K562 (cell line): ENCODE measurements around the gene RBM25. TPM values are rescaled to one million over a fixed set of nuclear protein-coding genes. Genes with fewer than 3 reads are reported as not detected.

Source experiments
- GABPA ChIP-seq: fragments of 200-800 bp; sonication (Bioruptor generic); conservative IDR thresholded peaks from 2 replicates; pipeline ENCODE4 v1.6.1; 2016; ENCODE audit warnings: low read depth, missing genetic modification characterization, missing compliant biosample characterization
- PML ChIP-seq: IDR thresholded peaks from 2 replicates; pipeline ENCODE4 v1.6.1; 2012; ENCODE audit warnings: low read length, inconsistent platforms
- SIN3B ChIP-seq: fragments of 450-650 bp; IDR thresholded peaks from 2 replicates; pipeline ENCODE4 v1.6.1; 2017; ENCODE audit warnings: low read depth, mild to moderate bottlenecking, moderate library complexity
- TBL1XR1 ChIP-seq, 2 experiments: IDR thresholded peaks; 2 replicates each; pipeline ENCODE4 v1.6.1; 2012; ENCODE audit warnings: improper control_type of control experiment in 2 of 2, low read length in 2 of 2, mild to moderate bottlenecking in 1 of 2
- ZBTB17 ChIP-seq: fragments of 450-650 bp; formaldehyde crosslinking; IDR thresholded peaks from 2 replicates; pipeline ENCODE4 v1.4.0; 2020; ENCODE audit warnings: mild to moderate bottlenecking
- ZKSCAN1 ChIP-seq: fragments of 150-350 bp; IDR thresholded peaks from 2 replicates; pipeline ENCODE4 v1.6.1; 2016; ENCODE audit warnings: low read depth, low read length
- ZNF274 ChIP-seq: IDR thresholded peaks from 2 replicates; pipeline ENCODE4 v1.6.1; 2011; ENCODE audit warnings: low read depth, mild to moderate bottlenecking, low read length, moderate library complexity, borderline replicate concordance
- polyA plus RNA-seq, 8 experiments: library from polyadenylated mRNA; depleted of rRNA in 4 of 8; stranded (reverse) in 5 of 8; unstranded in 3 of 8; fragments of >200 nt; fragmentation: Nextera tagmentation in 2 of 8; fragmentation: Illumina TruSeq in 1 of 8; extraction: Ambion mirVana in 2 of 8; extraction: Trizol in 1 of 8; gene quantifications; 2 replicates each; pipeline versions ENCODE4 v1.2.1 to v1.2.3, GENCODE V29; 2011 to 2014; ENCODE audit warnings: inconsistent platforms in 1 of 8, missing spikeins in 1 of 8
- total RNA-seq, 7 experiments: library from RNA; depleted of rRNA in 6 of 7; stranded (reverse); fragments of >200 nt in 6 of 7; fragmentation: Illumina TruSeq in 2 of 7; extraction: Trizol in 2 of 7; gene quantifications; 2 replicates each; pipeline versions ENCODE4 v1.2.1 to v1.2.3, GENCODE V29; 2011 to 2021; ENCODE audit warnings: low replicate concordance in 1 of 7
- TF ChIP-seq, protein P1 (sequence below), 2 experiments: fragments of 450-650 bp; IDR thresholded peaks; 2 replicates each; pipeline ENCODE4 v1.6.1; 2016; ENCODE audit warnings: mild to moderate bottlenecking in 2 of 2, borderline replicate concordance in 1 of 2, low read depth in 1 of 2, moderate library complexity in 1 of 2
- TF ChIP-seq, protein P2 (sequence below): fragments of 450-650 bp; formaldehyde crosslinking; IDR thresholded peaks from 2 replicates; pipeline ENCODE4 v1.4.0; 2022; ENCODE audit warnings: missing genetic modification characterization
- TF ChIP-seq, protein P3 (sequence below): fragments of 250-450 bp; sonication (Bioruptor Pico); IDR thresholded peaks from 2 replicates; pipeline ENCODE4 v1.8.0; 2022; ENCODE audit warnings: inconsistent platforms, mild to moderate bottlenecking, moderate library complexity, borderline replicate concordance
- TF ChIP-seq, protein P4 (sequence below), 2 experiments: fragments of 450-650 bp; IDR thresholded peaks; 2 replicates each; pipeline ENCODE4 v1.6.1; 2018; ENCODE audit warnings: mild to moderate bottlenecking in 2 of 2, low read depth in 1 of 2; ENCODE audit not compliant: partially characterized antibody in 2 of 2

RBM25 gene
- total and polyA plus RNA-seq, 9 of the 15 experiments (the other 6 are each of a cell fraction or from before 2014, with no cell fraction given), result 28.6 to 80.1 (median 48.1) TPM

DNA sequence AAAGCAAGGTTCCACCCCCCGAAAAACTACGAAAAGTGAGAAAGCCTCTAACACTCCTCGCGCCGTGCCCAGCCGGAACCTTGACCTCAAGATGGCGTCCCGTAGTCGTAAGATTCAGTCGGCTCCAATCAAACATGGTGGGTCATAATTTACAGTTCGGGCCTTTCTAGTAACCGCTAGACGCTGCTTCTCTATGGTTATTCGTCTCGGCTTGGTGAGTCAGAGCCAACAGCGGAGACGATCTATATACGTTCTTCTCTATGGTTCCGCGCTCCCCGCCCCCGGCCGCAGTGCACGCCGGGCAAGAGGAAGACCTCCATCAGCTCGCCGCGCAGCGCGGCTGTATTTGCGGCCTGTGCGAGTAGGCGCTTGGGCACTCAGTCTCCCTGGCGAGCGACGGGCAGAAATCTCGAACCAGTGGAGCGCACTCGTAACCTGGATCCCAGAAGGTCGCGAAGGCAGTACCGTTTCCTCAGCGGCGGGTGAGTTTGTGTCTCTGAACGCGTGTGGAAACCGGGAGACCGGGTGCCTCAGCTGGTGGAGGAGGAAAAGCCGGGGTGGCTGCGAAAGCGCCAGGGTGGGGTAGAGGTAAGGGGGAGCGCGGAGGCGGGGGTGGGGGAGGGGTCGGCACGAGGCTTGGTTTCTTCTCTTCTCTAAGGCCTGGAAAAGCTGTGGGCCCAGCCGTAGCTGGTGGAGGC lies at the start of gene RBM25 (continued):
- TF ChIP-seq, protein P1, sequence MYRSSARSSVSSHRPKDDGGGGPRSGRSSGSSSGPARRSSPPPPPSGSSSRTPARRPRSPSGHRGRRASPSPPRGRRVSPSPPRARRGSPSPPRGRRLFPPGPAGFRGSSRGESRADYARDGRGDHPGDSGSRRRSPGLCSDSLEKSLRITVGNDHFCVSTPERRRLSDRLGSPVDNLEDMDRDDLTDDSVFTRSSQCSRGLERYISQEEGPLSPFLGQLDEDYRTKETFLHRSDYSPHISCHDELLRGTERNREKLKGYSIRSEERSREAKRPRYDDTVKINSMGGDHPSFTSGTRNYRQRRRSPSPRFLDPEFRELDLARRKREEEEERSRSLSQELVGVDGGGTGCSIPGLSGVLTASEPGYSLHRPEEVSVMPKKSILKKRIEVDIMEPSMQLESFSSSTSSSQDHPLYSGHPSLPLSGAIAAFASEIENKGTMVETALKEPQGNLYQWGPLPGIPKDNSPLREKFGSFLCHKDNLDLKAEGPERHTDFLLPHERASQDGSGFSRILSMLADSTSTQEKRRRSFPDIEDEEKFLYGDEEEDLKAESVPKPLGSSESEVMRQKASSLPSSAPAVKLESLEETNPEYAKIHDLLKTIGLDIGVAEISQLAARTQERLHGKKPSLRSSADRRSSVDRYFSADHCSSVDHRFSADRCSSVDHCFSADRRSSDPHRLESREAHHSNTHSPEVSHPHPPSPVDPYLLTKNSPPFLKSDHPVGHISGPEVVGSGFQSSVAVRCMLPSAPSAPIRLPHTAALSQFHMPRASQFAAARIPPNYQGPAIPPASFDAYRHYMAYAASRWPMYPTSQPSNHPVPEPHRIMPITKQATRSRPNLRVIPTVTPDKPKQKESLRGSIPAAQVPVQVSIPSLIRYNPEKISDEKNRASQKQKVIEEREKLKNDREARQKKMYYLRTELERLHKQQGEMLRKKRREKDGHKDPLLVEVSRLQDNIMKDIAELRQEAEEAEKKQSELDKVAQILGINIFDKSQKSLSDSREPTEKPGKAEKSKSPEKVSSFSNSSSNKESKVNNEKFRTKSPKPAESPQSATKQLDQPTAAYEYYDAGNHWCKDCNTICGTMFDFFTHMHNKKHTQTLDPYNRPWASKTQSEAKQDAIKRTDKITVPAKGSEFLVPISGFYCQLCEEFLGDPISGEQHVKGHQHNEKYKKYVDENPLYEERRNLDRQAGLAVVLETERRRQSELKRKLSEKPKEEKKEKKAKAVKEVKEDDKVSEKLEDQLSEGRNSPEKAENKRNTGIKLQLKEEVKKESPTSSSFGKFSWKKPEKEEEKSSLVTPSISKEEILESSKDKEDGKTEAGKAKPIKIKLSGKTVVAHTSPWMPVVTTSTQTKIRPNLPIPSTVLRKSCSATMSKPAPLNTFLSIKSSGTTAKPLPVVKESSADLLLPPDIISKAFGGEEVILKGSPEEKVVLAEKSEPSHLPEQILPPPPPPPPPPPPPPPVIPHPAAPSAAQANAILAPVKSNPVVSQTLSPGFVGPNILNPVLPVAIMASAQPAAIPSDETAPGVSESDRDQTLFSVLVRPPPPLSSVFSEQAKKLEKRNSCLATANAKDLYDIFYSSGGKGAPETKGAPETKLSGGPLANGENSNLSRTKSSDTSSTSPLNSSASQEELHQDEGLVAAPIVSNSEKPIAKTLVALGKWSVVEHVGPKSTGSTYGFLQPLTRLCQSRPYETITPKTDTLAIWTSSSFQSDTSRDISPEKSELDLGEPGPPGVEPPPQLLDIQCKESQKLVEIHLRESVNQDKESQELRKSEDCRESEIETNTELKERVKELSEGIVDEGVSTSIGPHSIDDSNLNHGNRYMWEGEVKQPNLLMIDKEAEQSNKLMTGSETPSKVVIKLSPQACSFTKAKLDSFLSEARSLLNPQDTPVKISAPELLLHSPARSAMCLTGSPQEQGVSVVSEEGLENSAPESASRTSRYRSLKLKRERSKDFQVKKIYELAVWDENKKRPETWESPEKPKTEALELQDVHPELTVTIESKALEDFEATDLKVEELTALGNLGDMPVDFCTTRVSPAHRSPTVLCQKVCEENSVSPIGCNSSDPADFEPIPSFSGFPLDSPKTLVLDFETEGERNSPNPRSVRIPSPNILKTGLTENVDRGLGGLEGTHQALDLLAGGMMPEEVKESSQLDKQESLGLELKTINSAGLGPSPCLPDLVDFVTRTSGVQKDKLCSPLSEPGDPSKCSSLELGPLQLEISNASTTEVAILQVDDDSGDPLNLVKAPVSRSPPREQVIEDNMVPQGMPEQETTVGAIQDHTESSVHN (IDR thresholded peaks at IDR 0.05; ENCODE audit: borderline replicate concordance in 1 of 2, low read depth in 1 of 2), result no peak
- TF ChIP-seq GABPA (tag) (peak; percentile 64), ZBTB17 (no peak), PML (peak; percentile 85), ZNF274 (no peak), TBL1XR1 (IDR thresholded peaks at IDR 0.05; ENCODE audit: low read length in 2 of 2) (0 out of 4 replicates have a peak, but pooled peaks of 1 of the 2 experiments have one; percentile 33), SIN3B (peak; percentile 42; the same call in 1 of the 2 replicates), ZKSCAN1 (no peak)
- TF ChIP-seq, protein P2, sequence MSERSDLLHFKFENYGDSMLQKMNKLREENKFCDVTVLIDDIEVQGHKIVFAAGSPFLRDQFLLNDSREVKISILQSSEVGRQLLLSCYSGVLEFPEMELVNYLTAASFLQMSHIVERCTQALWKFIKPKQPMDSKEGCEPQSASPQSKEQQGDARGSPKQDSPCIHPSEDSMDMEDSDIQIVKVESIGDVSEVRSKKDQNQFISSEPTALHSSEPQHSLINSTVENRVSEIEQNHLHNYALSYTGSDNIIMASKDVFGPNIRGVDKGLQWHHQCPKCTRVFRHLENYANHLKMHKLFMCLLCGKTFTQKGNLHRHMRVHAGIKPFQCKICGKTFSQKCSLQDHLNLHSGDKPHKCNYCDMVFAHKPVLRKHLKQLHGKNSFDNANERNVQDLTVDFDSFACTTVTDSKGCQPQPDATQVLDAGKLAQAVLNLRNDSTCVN, result no peak
- TF ChIP-seq, protein P3, sequence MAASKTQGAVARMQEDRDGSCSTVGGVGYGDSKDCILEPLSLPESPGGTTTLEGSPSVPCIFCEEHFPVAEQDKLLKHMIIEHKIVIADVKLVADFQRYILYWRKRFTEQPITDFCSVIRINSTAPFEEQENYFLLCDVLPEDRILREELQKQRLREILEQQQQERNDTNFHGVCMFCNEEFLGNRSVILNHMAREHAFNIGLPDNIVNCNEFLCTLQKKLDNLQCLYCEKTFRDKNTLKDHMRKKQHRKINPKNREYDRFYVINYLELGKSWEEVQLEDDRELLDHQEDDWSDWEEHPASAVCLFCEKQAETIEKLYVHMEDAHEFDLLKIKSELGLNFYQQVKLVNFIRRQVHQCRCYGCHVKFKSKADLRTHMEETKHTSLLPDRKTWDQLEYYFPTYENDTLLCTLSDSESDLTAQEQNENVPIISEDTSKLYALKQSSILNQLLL (CRISPR knock-in tag), result no peak
- TF ChIP-seq, protein P4, sequence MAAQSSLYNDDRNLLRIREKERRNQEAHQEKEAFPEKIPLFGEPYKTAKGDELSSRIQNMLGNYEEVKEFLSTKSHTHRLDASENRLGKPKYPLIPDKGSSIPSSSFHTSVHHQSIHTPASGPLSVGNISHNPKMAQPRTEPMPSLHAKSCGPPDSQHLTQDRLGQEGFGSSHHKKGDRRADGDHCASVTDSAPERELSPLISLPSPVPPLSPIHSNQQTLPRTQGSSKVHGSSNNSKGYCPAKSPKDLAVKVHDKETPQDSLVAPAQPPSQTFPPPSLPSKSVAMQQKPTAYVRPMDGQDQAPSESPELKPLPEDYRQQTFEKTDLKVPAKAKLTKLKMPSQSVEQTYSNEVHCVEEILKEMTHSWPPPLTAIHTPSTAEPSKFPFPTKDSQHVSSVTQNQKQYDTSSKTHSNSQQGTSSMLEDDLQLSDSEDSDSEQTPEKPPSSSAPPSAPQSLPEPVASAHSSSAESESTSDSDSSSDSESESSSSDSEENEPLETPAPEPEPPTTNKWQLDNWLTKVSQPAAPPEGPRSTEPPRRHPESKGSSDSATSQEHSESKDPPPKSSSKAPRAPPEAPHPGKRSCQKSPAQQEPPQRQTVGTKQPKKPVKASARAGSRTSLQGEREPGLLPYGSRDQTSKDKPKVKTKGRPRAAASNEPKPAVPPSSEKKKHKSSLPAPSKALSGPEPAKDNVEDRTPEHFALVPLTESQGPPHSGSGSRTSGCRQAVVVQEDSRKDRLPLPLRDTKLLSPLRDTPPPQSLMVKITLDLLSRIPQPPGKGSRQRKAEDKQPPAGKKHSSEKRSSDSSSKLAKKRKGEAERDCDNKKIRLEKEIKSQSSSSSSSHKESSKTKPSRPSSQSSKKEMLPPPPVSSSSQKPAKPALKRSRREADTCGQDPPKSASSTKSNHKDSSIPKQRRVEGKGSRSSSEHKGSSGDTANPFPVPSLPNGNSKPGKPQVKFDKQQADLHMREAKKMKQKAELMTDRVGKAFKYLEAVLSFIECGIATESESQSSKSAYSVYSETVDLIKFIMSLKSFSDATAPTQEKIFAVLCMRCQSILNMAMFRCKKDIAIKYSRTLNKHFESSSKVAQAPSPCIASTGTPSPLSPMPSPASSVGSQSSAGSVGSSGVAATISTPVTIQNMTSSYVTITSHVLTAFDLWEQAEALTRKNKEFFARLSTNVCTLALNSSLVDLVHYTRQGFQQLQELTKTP (IDR thresholded peaks at IDR 0.05; ENCODE audit: low read depth in 1 of 2, partially characterized antibody in 2 of 2), result peak in 1 of 2 experiments; percentile 41
